ENCODE data around the gene CAMK1D.

CAMK1D gene

DNA sequence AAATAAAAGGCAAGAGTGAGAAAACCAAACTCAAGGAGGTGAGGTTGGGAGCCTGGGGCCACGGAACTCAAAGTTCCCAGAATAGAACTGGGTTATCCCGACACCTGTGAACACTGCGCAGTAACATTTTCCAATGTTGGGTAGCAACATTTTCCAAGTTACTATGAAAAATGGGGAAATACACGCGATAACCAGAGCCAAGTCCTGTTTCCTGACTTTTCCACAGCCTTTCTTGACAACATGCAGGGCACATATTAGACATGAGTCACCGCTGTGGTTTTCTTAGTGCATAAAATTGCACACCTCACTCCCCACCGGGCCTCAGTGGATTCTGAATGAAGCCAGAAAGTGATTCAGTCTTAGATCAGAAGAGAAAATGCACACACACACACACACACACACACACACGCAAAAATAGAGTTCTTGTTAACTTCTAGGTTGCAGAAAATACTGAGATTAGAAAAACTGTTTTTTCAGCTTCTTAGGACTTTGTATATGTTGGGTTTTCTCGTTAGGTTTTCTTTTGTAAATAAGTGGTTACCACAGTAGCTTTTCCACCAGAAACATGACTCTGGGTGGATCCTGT is 70.0 kb downstream of the CAMK1D start:
- no peak overlapping the region for H3K4me2 ChIP-seq (ENCODE audit: low read depth, low read length)
- peaks cover 72% of the 10 kb centered on the region for H3K79me2 ChIP-seq (ENCODE audit: low read length)
- TF ChIP-seq EZH2phosphoT487 (IDR thresholded peaks at IDR 0.05; ENCODE audit: low read length) (no peak), EZH2 (optimal IDR thresholded peaks at IDR 0.05; ENCODE audit: low read depth, low read length) (no peak)
- TF ChIP-seq, protein P1, sequence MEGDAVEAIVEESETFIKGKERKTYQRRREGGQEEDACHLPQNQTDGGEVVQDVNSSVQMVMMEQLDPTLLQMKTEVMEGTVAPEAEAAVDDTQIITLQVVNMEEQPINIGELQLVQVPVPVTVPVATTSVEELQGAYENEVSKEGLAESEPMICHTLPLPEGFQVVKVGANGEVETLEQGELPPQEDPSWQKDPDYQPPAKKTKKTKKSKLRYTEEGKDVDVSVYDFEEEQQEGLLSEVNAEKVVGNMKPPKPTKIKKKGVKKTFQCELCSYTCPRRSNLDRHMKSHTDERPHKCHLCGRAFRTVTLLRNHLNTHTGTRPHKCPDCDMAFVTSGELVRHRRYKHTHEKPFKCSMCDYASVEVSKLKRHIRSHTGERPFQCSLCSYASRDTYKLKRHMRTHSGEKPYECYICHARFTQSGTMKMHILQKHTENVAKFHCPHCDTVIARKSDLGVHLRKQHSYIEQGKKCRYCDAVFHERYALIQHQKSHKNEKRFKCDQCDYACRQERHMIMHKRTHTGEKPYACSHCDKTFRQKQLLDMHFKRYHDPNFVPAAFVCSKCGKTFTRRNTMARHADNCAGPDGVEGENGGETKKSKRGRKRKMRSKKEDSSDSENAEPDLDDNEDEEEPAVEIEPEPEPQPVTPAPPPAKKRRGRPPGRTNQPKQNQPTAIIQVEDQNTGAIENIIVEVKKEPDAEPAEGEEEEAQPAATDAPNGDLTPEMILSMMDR (IDR thresholded peaks at IDR 0.05; ENCODE audit: low read length): no peak
- H3K27ac ChIP-seq (ENCODE audit: low read length): no peak overlapping the region
- H3K9ac ChIP-seq (ENCODE audit: low read length): no peak overlapping the region
- H3K27me3 ChIP-seq (replicated peaks; ENCODE audit: insufficient read depth, low read length): no peaks in the 10 kb centered on the region
- no peaks in the 10 kb centered on the region for H4K20me1 ChIP-seq (ENCODE audit: insufficient read depth, low read length)
- no peak overlapping the region for H3K4me3 ChIP-seq (ENCODE audit: low read length)
- H3F3A ChIP-seq (ENCODE audit: insufficient read depth, low read length): no peaks in the 10 kb centered on the region
- no peaks in the 10 kb centered on the region for H3K9me3 ChIP-seq (replicated peaks; ENCODE audit: insufficient read depth, low read length)
- no peak overlapping the region for H2AFZ ChIP-seq (ENCODE audit: low read length)
- no peaks in the 10 kb centered on the region for H3K4me1 ChIP-seq (ENCODE audit: low read length)
- H3K9me2 ChIP-seq (replicated peaks; ENCODE audit: insufficient read depth, low read length): no peaks in the 10 kb centered on the region
- no peaks in the 10 kb centered on the region for H3K36me3 ChIP-seq (replicated peaks; ENCODE audit: insufficient read depth, low read length)
- DNase-seq: no peak

DNA sequence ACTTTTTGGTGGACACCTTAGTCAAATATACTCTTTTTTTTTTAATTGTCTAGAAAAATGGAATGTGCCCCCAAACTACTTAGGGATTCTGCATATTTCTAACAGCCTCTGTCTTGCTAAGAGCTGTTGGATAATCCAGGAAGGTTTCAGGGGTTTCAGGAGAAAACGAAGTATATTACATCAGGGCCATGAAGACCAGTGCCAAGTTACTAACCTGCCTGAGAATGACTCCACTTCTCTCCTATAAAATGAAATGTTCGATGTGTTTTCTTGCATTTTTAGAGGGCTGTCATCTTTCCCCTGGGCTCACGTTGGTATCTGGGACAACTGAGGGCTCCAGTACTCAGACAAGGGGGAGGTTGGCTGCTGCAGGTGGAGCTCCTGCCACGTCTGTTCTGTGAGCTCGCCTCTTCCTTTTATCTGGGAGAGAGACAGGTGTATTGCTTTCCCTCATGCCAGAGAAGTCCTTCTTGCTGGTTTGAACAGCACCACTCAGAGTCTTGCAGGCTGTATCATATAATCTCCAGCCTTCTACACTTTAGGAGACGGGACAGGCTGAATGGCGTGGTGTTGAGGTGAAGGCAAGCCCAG is 71.3 kb downstream of the CAMK1D start:
- no peak for DNase-seq
- H4K20me1 ChIP-seq (ENCODE audit: insufficient read depth, low read length): no peaks in the 10 kb centered on the region
- H3K9me2 ChIP-seq (replicated peaks; ENCODE audit: insufficient read depth, low read length): no peaks in the 10 kb centered on the region
- no peak for TF ChIP-seq EZH2phosphoT487 (IDR thresholded peaks at IDR 0.05; ENCODE audit: low read length)
- no peak for TF ChIP-seq EZH2 (optimal IDR thresholded peaks at IDR 0.05; ENCODE audit: low read depth, low read length)
- TF ChIP-seq, protein P1 (IDR thresholded peaks at IDR 0.05; ENCODE audit: low read length): no peak
- H2AFZ ChIP-seq (ENCODE audit: low read length): no peak overlapping the region
- peaks cover 68% of the 10 kb centered on the region for H3K79me2 ChIP-seq (ENCODE audit: low read length)
- H3F3A ChIP-seq (ENCODE audit: insufficient read depth, low read length): no peaks in the 10 kb centered on the region
- no peak overlapping the region for H3K27ac ChIP-seq (ENCODE audit: low read length)
- H3K27me3 ChIP-seq (replicated peaks; ENCODE audit: insufficient read depth, low read length): no peaks in the 10 kb centered on the region
- H3K4me2 ChIP-seq (ENCODE audit: low read depth, low read length): no peak overlapping the region
- H3K9me3 ChIP-seq (replicated peaks; ENCODE audit: insufficient read depth, low read length): no peaks in the 10 kb centered on the region
- H3K9ac ChIP-seq (ENCODE audit: low read length): no peak overlapping the region
- no peaks in the 10 kb centered on the region for H3K36me3 ChIP-seq (replicated peaks; ENCODE audit: insufficient read depth, low read length)
- H3K4me3 ChIP-seq (ENCODE audit: low read length): no peak overlapping the region
- no peaks in the 10 kb centered on the region for H3K4me1 ChIP-seq (ENCODE audit: low read length)

DNA sequence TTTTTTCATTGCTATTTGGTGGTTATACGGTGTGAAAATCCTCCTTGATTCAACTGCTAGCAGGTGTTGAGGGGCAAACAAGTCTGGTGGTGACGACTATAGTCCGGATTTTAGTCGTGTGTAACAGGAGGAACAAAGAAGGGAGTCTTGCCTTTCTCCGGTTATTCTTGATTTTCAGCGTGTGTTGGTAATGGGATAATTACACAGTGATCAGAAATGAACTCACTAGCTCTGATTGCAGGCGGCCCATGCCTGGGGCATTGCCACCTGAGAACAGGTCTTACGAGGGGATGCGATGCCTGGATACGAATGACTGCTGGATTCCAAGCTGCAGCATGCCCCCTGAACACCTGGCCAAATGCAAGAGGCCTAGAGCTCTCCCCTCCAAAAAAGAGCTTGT is 72.8 kb downstream of the CAMK1D start:
- Histone ChIP-seq H2AFZ (ENCODE audit: low read length) (no peak overlapping the region), H3K9me2 (replicated peaks; ENCODE audit: insufficient read depth, low read length) (no peaks in the 10 kb centered on the region), H3K27me3 (replicated peaks; ENCODE audit: insufficient read depth, low read length) (no peaks in the 10 kb centered on the region), H3K9ac (ENCODE audit: low read length) (no peak overlapping the region), H3K79me2 (ENCODE audit: low read length) (peaks cover 61% of the 10 kb centered on the region), H3K4me1 (ENCODE audit: low read length) (no peaks in the 10 kb centered on the region), H3F3A (ENCODE audit: insufficient read depth, low read length) (no peaks in the 10 kb centered on the region), H3K27ac (ENCODE audit: low read length) (no peak overlapping the region), H3K9me3 (replicated peaks; ENCODE audit: insufficient read depth, low read length) (no peaks in the 10 kb centered on the region), H3K36me3 (replicated peaks; ENCODE audit: insufficient read depth, low read length) (no peaks in the 10 kb centered on the region), H3K4me3 (ENCODE audit: low read length) (no peak overlapping the region), H3K4me2 (ENCODE audit: low read depth, low read length) (no peak overlapping the region), H4K20me1 (ENCODE audit: insufficient read depth, low read length) (no peaks in the 10 kb centered on the region)
- TF ChIP-seq EZH2 (optimal IDR thresholded peaks at IDR 0.05; ENCODE audit: low read depth, low read length): no peak
- TF ChIP-seq, protein P1 (IDR thresholded peaks at IDR 0.05; ENCODE audit: low read length): no peak
- TF ChIP-seq EZH2phosphoT487 (IDR thresholded peaks at IDR 0.05; ENCODE audit: low read length): no peak
- DNase-seq: no peak
